Activated CD4-positive, alpha-beta T cell treated with anti-CD3 and anti-CD28 coated beads for 36 hours (primary cell): ENCODE data around the gene DDAH2. TPM values are rescaled to one million over a fixed set of nuclear protein-coding genes. Genes with fewer than 3 reads are reported as not detected.

Experiments used
- ATAC-seq: fragments of 200-7000 bp; cut with Tn5 transposase; one replicate; pipeline ENCODE4 v1.10.0; 2021; ENCODE audit warnings: mild to moderate bottlenecking, moderate library complexity
- CTCF ChIA-PET: fragments of 350-600 bp; sonication (Branson Sonifier 250); formaldehyde crosslinking; loops from one replicate; lab custom pipeline; 2021; ENCODE audit warnings: antibody characterized with exemption; lab: Charles Lee
- POLR2A ChIA-PET: fragments of 350-600 bp; sonication (Branson Sonifier 250); formaldehyde crosslinking; loops from one replicate; lab custom pipeline; 2021; ENCODE audit warnings: antibody characterized with exemption, inconsistent platforms; lab: Charles Lee
- DNase-seq: peaks from one replicate; pipeline ENCODE4 v3.0.0-alpha.2; 2020
- H3K27ac Mint-ChIP-seq: one replicate; pipeline ENCODE4 v1.8.0; 2021; ENCODE audit warnings: mixed read lengths
- H3K27me3 Mint-ChIP-seq: one replicate; pipeline ENCODE4 v1.8.0; 2021; ENCODE audit warnings: mixed read lengths
- H3K36me3 Mint-ChIP-seq: one replicate; pipeline ENCODE4 v1.8.0; 2021; ENCODE audit warnings: low read depth, mixed read lengths
- H3K4me1 Mint-ChIP-seq: one replicate; pipeline ENCODE4 v1.8.0; 2021; ENCODE audit warnings: mixed read lengths
- H3K4me3 Mint-ChIP-seq: one replicate; pipeline ENCODE4 v1.8.0; 2021; ENCODE audit warnings: mild to moderate bottlenecking, moderate library complexity, mixed read lengths
- H3K9me3 Mint-ChIP-seq: one replicate; pipeline ENCODE4 v1.8.0; 2021; ENCODE audit warnings: low read depth, mixed read lengths
- intact Hi-C, 2 experiments: fragments of 100-400 bp; cut with DNase I in 1 of 2; cut with micrococcal nuclease in 1 of 2; formaldehyde crosslinking; loops; one replicate each; pipeline versions ENCODE4 v1.14.2 to v1.15.1; 2022 to 2024; cut with DNase I, micrococcal nuclease
- total RNA-seq, 2 experiments: library from RNA; stranded (reverse); gene quantifications; one replicate each; pipeline ENCODE4 v1.2.3, GENCODE V29; 2021

DDAH2 gene
- total RNA-seq, 2 experiments from 2014 or later, result 4.4 to 5.6 TPM

- H3K36me3 Mint-ChIP-seq, result peaks cover 54% of the 10 kb centered on the region
- intact Hi-C loops, result no loop called here
- no peak overlapping the region for H3K4me3 Mint-ChIP-seq
- H3K27ac Mint-ChIP-seq, result no peak overlapping the region
- ATAC-seq, result no peak
- no peaks in the 10 kb centered on the region for H3K27me3 Mint-ChIP-seq
- no peaks in the 10 kb centered on the region for H3K9me3 Mint-ChIP-seq
- H3K4me1 Mint-ChIP-seq, result no peaks in the 10 kb centered on the region
- ChIA-PET CTCF (interaction anchor here (2.2 kb wide), 1 partner anchor 9 kb away, joined by 6 read pairs; no protein-coding TSS in a partner anchor), POLR2A (no interaction called here)
- DNase-seq, result no peak
Observed at GRCh38 chr6:31760790-31761189, 31.7 kb upstream of the DDAH2 start.

GRCh38 chr6:31758281-31758680 is 29.2 kb upstream of the DDAH2 start:
- no peak for DNase-seq
- ATAC-seq, result no peak
- ChIA-PET POLR2A (no interaction called here), CTCF (interaction anchor here (0.8 to 1.8 kb wide), 3 partner anchors 10 to 28 kb away, joined by 3 to 5 read pairs (median 4); no protein-coding TSS in a partner anchor)
- intact Hi-C loops, result no loop called here
- H3K9me3 Mint-ChIP-seq, result no peaks in the 10 kb centered on the region
- H3K27ac Mint-ChIP-seq, result no peak overlapping the region
- H3K36me3 Mint-ChIP-seq, result peaks cover 50% of the 10 kb centered on the region
- no peaks in the 10 kb centered on the region for H3K4me1 Mint-ChIP-seq
- H3K27me3 Mint-ChIP-seq, result no peaks in the 10 kb centered on the region
- H3K4me3 Mint-ChIP-seq, result no peak overlapping the region

GRCh38 chr6:31752739-31753319 is 23.7 kb upstream of the DDAH2 start:
- intact Hi-C loops, result no loop called here
- POLR2A ChIA-PET, result interaction anchor here (1.0 kb wide), 1 partner anchor 15 kb away, joined by 4 read pairs; no protein-coding TSS in a partner anchor
- Mint-ChIP-seq H3K4me1 (no peaks in the 10 kb centered on the region), H3K36me3 (peaks cover 21% of the 10 kb centered on the region), H3K27me3 (no peaks in the 10 kb centered on the region), H3K9me3 (no peaks in the 10 kb centered on the region), H3K4me3 (no peak overlapping the region), H3K27ac (no peak overlapping the region)
- ATAC-seq (no peak), DNase-seq (no peak)
- CTCF ChIA-PET, result interaction anchor here (0.6 to 1.0 kb wide), 4 partner anchors 10 to 73 kb away, joined by 3 read pairs; no protein-coding TSS in a partner anchor

GRCh38 chr6:31750411-31751022 is 21.4 kb upstream of the DDAH2 start:
- no peaks in the 10 kb centered on the region for H3K4me1 Mint-ChIP-seq
- ATAC-seq (no peak), DNase-seq (no peak)
- intact Hi-C loops, result no loop called here
- H3K27me3 Mint-ChIP-seq, result no peaks in the 10 kb centered on the region
- H3K27ac Mint-ChIP-seq, result no peak overlapping the region
- POLR2A ChIA-PET, result no interaction called here
- no peaks in the 10 kb centered on the region for H3K9me3 Mint-ChIP-seq
- peaks cover 29% of the 10 kb centered on the region for H3K36me3 Mint-ChIP-seq
- CTCF ChIA-PET, result interaction anchor here (1.1 kb wide), 2 partner anchors 10 to 25 kb away, joined by 3 read pairs; no protein-coding TSS in a partner anchor
- H3K4me3 Mint-ChIP-seq, result no peak overlapping the region

- ChIA-PET POLR2A (no interaction called here), CTCF (no interaction called here)
- Mint-ChIP-seq H3K27me3 (no peaks in the 10 kb centered on the region), H3K4me3 (no peak overlapping the region), H3K36me3 (peaks cover 35% of the 10 kb centered on the region), H3K4me1 (no peaks in the 10 kb centered on the region), H3K9me3 (no peaks in the 10 kb centered on the region), H3K27ac (no peak overlapping the region)
- intact Hi-C loops, result no loop called here
- no peak for ATAC-seq
- DNase-seq, result no peak
Observed at GRCh38 chr6:31749301-31750036, 20.4 kb upstream of the DDAH2 start.

GRCh38 chr6:31744422-31744821 is 15.3 kb upstream of the DDAH2 start:
- Mint-ChIP-seq H3K4me3 (no peak overlapping the region), H3K36me3 (peaks cover 67% of the 10 kb centered on the region), H3K27me3 (no peaks in the 10 kb centered on the region), H3K4me1 (peaks cover 15% of the 10 kb centered on the region), H3K27ac (no peak overlapping the region), H3K9me3 (no peaks in the 10 kb centered on the region)
- no peak for DNase-seq
- ChIA-PET CTCF (no interaction called here), POLR2A (no interaction called here)
- no peak for ATAC-seq
- intact Hi-C loops, result no loop called here

- ChIA-PET CTCF (interaction anchor here (0.7 kb wide), 1 partner anchor 10 kb away, joined by 3 read pairs; no protein-coding TSS in a partner anchor), POLR2A (no interaction called here)
- Mint-ChIP-seq H3K27me3 (no peaks in the 10 kb centered on the region), H3K4me3 (no peak overlapping the region), H3K27ac (no peak overlapping the region), H3K9me3 (no peaks in the 10 kb centered on the region), H3K4me1 (peaks cover 31% of the 10 kb centered on the region), H3K36me3 (peaks cover 60% of the 10 kb centered on the region)
- DNase-seq, result no peak
- intact Hi-C loops, result no loop called here
- ATAC-seq, result no peak
Observed at GRCh38 chr6:31742894-31743293, 13.8 kb upstream of the DDAH2 start.

- ATAC-seq, result no peak
- H3K9me3 Mint-ChIP-seq, result no peaks in the 10 kb centered on the region
- DNase-seq, result no peak
- no peaks in the 10 kb centered on the region for H3K27me3 Mint-ChIP-seq
- no peak overlapping the region for H3K27ac Mint-ChIP-seq
- intact Hi-C loops, result no loop called here
- CTCF ChIA-PET, result interaction anchor here (0.6 to 1.6 kb wide), 4 partner anchors 12 to 38 kb away, joined by 3 to 5 read pairs (median 4); partner anchors contain the start of gene ABHD16A
- H3K4me1 Mint-ChIP-seq, result peaks cover 41% of the 10 kb centered on the region
- POLR2A ChIA-PET, result interaction anchor here (0.6 to 0.7 kb wide), 2 partner anchors 65 to 728 kb away, joined by 3 to 4 read pairs; no protein-coding TSS in a partner anchor
- H3K36me3 Mint-ChIP-seq, result peaks cover 53% of the 10 kb centered on the region
- H3K4me3 Mint-ChIP-seq, result peak overlapping the region; percentile 86
Observed at GRCh38 chr6:31741815-31742214, 12.7 kb upstream of the DDAH2 start.

- Mint-ChIP-seq H3K9me3 (no peaks in the 10 kb centered on the region), H3K27ac (peak overlapping the region; percentile 86), H3K4me1 (peaks cover 46% of the 10 kb centered on the region), H3K4me3 (peak overlapping the region; percentile 86), H3K36me3 (peaks cover 53% of the 10 kb centered on the region), H3K27me3 (no peaks in the 10 kb centered on the region)
- POLR2A ChIA-PET, result interaction anchor here (0.6 to 1.6 kb wide), 5 partner anchors 29 to 1105 kb away, joined by 3 to 7 read pairs (median 5); partner anchors contain the start of genes CSNK2B, GPANK1 and NEU1
- DNase-seq (no peak), ATAC-seq (no peak)
- CTCF ChIA-PET, result interaction anchor here (0.6 to 3.3 kb wide), 12 partner anchors 10 to 212 kb away, joined by 3 to 15 read pairs (median 3); partner anchors contain the start of gene ABHD16A
- intact Hi-C loops, result no loop called here
Observed at GRCh38 chr6:31740397-31741223, 11.5 kb upstream of the DDAH2 start.

- H3K36me3 Mint-ChIP-seq, result peaks cover 54% of the 10 kb centered on the region
Observed at GRCh38 chr6:31739639-31740396, 10.7 kb upstream of the DDAH2 start, which contains the start of gene MSH5. Gene MSH5 (plus strand): TSS chr6:31740005. CDS start chr6:31740467, 462 bp downstream.

More at GRCh38 chr6:31739639-31740396, 10.7 kb upstream of the DDAH2 start, which contains the start of gene MSH5:
- H3K4me3 Mint-ChIP-seq, result peak within 1 kb of the TSS; percentile 96
- peaks cover 46% of the 10 kb centered on the region for H3K4me1 Mint-ChIP-seq
- ChIA-PET CTCF (interaction anchor here (0.6 to 3.3 kb wide), 13 partner anchors 9 to 184 kb away, joined by 3 to 15 read pairs (median 4); partner anchors contain the start of genes LSM2 and LY6G6C), POLR2A (interaction anchor here (0.5 to 1.6 kb wide), 8 partner anchors 30 to 1241 kb away, joined by 3 to 7 read pairs (median 4); partner anchors contain the start of genes CSNK2B, GPANK1 and NEU1)
- H3K27me3 Mint-ChIP-seq, result no peaks in the 10 kb centered on the region
- intact Hi-C loops, result loop anchor here (1.0 to 10.0 kb wide), 18 partner anchors 32 to 1465 kb away; partner anchors contain the start of genes LY6G5C (in 2 of the 2), VARS1 (in 2 of the 2), ABHD16A (in 1 of the 2) and AGPAT1 (in 1 of the 2)
- peak; percentile 98 for DNase-seq
- ATAC-seq, result peak; percentile 87
- H3K9me3 Mint-ChIP-seq, result no peaks in the 10 kb centered on the region
- H3K27ac Mint-ChIP-seq, result peak within 1 kb of the TSS; percentile 86
